KMS-11 (cell line): ENCODE data around the gene STAT4.

Source experiments
- H2AFZ ChIP-seq: fragments of 200-600 bp; sonication (generic); 2 replicates; pipeline ENCODE4 v1.6.1; 2016; ENCODE audit warnings: antibody characterized with exemption, mixed run types, low read depth
- H3K27ac ChIP-seq: fragments of 200-600 bp; sonication (generic); 2 replicates; pipeline ENCODE4 v1.6.1; 2016; ENCODE audit warnings: mild to moderate bottlenecking, mixed run types
- H3K27me3 ChIP-seq: fragments of 200-600 bp; sonication (generic); 2 replicates; pipeline ENCODE4 v1.6.1; 2017; ENCODE audit warnings: mild to moderate bottlenecking, low read depth, mixed run types, moderate library complexity; ENCODE audit not compliant: insufficient read depth
- H3K36me3 ChIP-seq: fragments of 200-600 bp; sonication (generic); 2 replicates; pipeline ENCODE4 v1.6.1; 2017; ENCODE audit warnings: mild to moderate bottlenecking, mixed run types; ENCODE audit not compliant: insufficient read depth
- H3K4me1 ChIP-seq: fragments of 200-600 bp; sonication (generic); 2 replicates; pipeline ENCODE4 v1.6.1; 2016; ENCODE audit warnings: mild to moderate bottlenecking, low read depth, mixed run types; ENCODE audit not compliant: poor library complexity, severe bottlenecking
- H3K4me2 ChIP-seq: fragments of 200-600 bp; sonication (generic); 2 replicates; pipeline ENCODE4 v1.7.0; 2016; ENCODE audit warnings: mild to moderate bottlenecking, mixed run types
- H3K4me3 ChIP-seq: fragments of 200-600 bp; sonication (generic); IDR thresholded peaks from 2 replicates; pipeline ENCODE4 v1.6.1; 2017; ENCODE audit warnings: low read depth, low read length, mixed read lengths; ENCODE audit not compliant: insufficient read depth
- H3K79me2 ChIP-seq: fragments of 200-600 bp; sonication (generic); 2 replicates; pipeline ENCODE4 v1.6.1; 2016; ENCODE audit warnings: low read depth, mixed run types; ENCODE audit not compliant: insufficient read depth
- H3K9ac ChIP-seq: fragments of 200-600 bp; sonication (generic); 2 replicates; pipeline ENCODE4 v1.6.1; 2016; ENCODE audit warnings: mild to moderate bottlenecking, mixed run types
- H4K20me1 ChIP-seq: fragments of 200-600 bp; sonication (generic); 2 replicates; pipeline ENCODE4 v1.6.1; 2016; ENCODE audit warnings: mild to moderate bottlenecking, mixed run types; ENCODE audit not compliant: insufficient read depth
- TF ChIP-seq, protein P1 (sequence below): fragments of 200-600 bp; sonication (generic); conservative IDR thresholded peaks from 2 replicates; pipeline ENCODE4 v1.6.1; 2017; ENCODE audit warnings: low read depth, mild to moderate bottlenecking, antibody characterized with exemption, low read length, moderate library complexity, mixed read lengths

STAT4 gene

DNA sequence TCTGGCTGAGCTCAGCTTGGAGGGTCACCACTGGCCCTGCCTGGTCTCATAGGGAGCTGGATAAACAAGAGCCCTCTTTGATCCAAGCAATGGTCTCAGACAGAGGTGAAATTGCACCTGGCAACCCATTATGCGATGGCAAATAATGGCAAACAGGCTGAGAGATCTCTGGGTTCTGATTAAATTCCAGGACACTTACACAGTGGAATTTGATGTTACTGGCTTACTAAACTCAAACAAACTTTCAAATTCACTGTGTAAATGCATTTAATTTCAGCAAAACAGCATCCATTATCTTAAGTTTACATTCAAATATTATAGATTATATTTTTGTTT is 19.5 kb upstream of the STAT4 start:
- Histone ChIP-seq H3K27ac (no peak overlapping the region), H3K4me2 (no peak overlapping the region), H3K27me3 (no peaks in the 10 kb centered on the region), H2AFZ (no peak overlapping the region), H3K4me3 (no peak overlapping the region), H3K36me3 (no peaks in the 10 kb centered on the region), H4K20me1 (no peaks in the 10 kb centered on the region), H3K4me1 (no peaks in the 10 kb centered on the region), H3K79me2 (no peaks in the 10 kb centered on the region), H3K9ac (no peak overlapping the region)
- TF ChIP-seq, protein P1, sequence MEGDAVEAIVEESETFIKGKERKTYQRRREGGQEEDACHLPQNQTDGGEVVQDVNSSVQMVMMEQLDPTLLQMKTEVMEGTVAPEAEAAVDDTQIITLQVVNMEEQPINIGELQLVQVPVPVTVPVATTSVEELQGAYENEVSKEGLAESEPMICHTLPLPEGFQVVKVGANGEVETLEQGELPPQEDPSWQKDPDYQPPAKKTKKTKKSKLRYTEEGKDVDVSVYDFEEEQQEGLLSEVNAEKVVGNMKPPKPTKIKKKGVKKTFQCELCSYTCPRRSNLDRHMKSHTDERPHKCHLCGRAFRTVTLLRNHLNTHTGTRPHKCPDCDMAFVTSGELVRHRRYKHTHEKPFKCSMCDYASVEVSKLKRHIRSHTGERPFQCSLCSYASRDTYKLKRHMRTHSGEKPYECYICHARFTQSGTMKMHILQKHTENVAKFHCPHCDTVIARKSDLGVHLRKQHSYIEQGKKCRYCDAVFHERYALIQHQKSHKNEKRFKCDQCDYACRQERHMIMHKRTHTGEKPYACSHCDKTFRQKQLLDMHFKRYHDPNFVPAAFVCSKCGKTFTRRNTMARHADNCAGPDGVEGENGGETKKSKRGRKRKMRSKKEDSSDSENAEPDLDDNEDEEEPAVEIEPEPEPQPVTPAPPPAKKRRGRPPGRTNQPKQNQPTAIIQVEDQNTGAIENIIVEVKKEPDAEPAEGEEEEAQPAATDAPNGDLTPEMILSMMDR = no peak

DNA sequence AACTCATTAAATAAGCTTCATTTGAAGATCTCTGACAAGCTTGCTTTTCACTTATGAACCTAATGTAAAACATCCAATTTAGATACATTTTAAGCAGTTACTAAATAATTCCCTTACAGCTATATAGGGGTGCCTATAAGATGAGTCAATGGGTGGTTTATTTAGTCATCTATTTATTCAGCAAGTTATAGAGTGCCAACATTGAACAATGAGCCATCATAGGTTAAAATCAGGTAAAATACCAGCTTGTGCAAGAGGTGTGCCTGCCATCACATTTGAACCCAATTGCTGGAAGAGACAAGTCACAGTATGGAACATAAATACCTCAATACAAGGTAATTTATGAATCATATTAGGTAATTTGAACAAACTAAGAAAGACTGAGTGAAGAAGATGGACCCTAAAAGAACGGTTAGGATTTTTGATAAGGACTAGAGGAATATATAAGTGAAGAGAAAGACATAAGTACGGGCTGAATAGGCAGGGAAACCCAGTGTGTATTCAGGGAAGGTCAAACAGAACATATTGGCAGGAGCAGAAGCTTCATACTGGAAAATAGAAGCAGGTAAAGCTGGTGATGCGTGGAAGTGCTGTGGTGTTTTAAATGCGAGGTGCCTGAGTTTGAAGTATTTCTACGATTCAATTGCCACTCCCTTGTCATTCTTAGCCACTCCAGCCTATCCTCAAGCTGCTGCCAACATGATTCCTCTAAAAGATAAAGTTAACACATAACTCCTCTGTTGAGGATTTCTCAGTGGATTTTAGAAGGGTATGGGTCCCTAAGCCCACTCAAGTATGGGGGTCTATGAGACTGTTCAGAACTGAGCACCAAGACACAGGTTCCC is 18.9 kb upstream of the STAT4 start:
- TF ChIP-seq, protein P1 = no peak
- H3K4me1 ChIP-seq = no peaks in the 10 kb centered on the region
- no peak overlapping the region for H3K9ac ChIP-seq
- no peaks in the 10 kb centered on the region for H4K20me1 ChIP-seq
- H3K27ac ChIP-seq = no peak overlapping the region
- H2AFZ ChIP-seq = no peak overlapping the region
- H3K4me3 ChIP-seq = no peak overlapping the region
- no peaks in the 10 kb centered on the region for H3K27me3 ChIP-seq
- no peaks in the 10 kb centered on the region for H3K79me2 ChIP-seq
- no peaks in the 10 kb centered on the region for H3K36me3 ChIP-seq
- no peak overlapping the region for H3K4me2 ChIP-seq

DNA sequence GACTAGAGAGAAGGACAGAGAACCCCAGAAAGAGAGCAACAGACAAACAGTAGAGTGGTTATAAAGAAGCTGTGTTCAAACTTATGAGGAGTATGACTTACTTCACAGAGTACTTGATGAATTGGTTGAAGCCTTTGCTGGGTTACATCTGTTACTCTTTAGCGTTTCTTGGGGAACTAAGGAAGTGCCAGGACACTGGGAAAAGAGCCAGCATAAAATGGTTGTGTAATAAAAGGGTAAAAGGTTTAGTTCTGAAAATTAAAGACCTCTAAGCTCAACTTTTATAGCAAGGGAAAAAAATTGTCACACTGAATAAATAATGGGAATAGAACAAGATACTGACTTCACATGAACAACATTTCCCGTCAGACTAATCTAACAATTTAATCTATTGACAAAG is 17.0 kb upstream of the STAT4 start:
- Histone ChIP-seq H3K27ac (no peak overlapping the region), H2AFZ (no peak overlapping the region), H3K79me2 (no peaks in the 10 kb centered on the region), H3K27me3 (no peaks in the 10 kb centered on the region), H3K4me1 (no peaks in the 10 kb centered on the region), H3K4me2 (no peak overlapping the region), H4K20me1 (no peaks in the 10 kb centered on the region), H3K4me3 (no peak overlapping the region), H3K36me3 (no peaks in the 10 kb centered on the region), H3K9ac (no peak overlapping the region)
- TF ChIP-seq, protein P1 = no peak

DNA sequence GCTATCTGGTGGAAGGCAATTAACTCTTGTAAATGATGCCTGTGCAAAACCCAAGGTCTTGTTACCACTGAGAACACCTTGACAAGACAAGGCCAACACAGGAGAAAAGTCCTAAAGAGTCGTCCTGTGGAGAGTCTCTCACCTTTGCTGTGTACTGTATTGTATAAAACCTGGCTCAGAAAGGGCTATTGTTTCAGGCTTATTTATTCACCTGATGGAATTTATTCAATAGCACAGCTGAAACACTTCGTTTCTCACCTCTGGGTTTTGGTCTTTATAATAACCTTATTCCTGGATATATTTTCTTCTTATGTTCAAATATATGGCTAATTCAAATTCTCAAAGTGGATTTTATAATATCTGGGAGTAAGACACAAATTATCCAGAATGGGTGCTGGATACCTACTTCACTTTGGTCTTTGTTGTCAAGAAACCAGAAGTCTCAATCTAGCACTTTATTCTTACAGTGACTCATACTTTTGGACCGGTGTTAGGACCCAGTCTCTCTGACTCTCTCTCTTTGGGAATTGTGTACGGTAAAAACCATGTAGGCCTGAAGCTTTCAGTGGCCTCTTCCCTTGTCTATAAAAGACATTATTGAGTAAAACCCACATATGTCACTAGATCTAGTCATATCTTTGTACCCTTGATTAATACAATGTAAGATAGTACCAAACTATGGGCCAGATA is 16.1 kb upstream of the STAT4 start:
- Histone ChIP-seq H3K4me2 (no peak overlapping the region), H3K79me2 (no peaks in the 10 kb centered on the region), H3K9ac (no peak overlapping the region), H3K4me1 (no peaks in the 10 kb centered on the region), H2AFZ (no peak overlapping the region), H3K4me3 (no peak overlapping the region), H3K27ac (no peak overlapping the region), H3K36me3 (no peaks in the 10 kb centered on the region), H4K20me1 (no peaks in the 10 kb centered on the region), H3K27me3 (no peaks in the 10 kb centered on the region)
- TF ChIP-seq, protein P1 = no peak
